Neutrophil (primary cell): Measurements from ENCODE around the gene STIM1.

Source experiments
- H3K27ac ChIP-seq: fragments of 200-600 bp; sonication (generic); 2 replicates; pipeline ENCODE4 v1.5.1; 2016; ENCODE audit warnings: mild to moderate bottlenecking, moderate library complexity
- H3K27me3 ChIP-seq: fragments of 200-600 bp; sonication (generic); 2 replicates; pipeline ENCODE4 v1.6.0; 2016; ENCODE audit warnings: mild to moderate bottlenecking
- H3K36me3 ChIP-seq: fragments of 200-600 bp; sonication (generic); 2 replicates; pipeline ENCODE4 v1.5.1; 2017
- H3K4me1 ChIP-seq, 2 experiments: fragments of 200-600 bp in 1 of 2; sonication (generic) in 1 of 2; 1 replicate in 1 of 2; 2 replicates in 1 of 2; pipeline versions ENCODE4 v1.5.1 to v1.6.1; 2013 to 2016; ENCODE audit warnings: low read depth in 1 of 2, low read length in 1 of 2, mild to moderate bottlenecking in 1 of 2, moderate library complexity in 1 of 2; ENCODE audit not compliant: control insufficient read depth in 1 of 2, insufficient read depth in 1 of 2
- H3K4me3 ChIP-seq, 2 experiments: fragments of 200-600 bp in 1 of 2; sonication (generic) in 1 of 2; 1 replicate in 1 of 2; 2 replicates in 1 of 2; pipeline ENCODE4 v1.5.1; 2013 to 2016; ENCODE audit warnings: low read depth in 1 of 2, low read length in 1 of 2, mild to moderate bottlenecking in 1 of 2, moderate library complexity in 1 of 2
- H3K9me3 ChIP-seq: fragments of 200-600 bp; sonication (generic); 2 replicates; pipeline ENCODE4 v1.5.1; 2016
- CTCF ChIP-seq: fragments of 200-600 bp; sonication (generic); IDR thresholded peaks from 2 replicates; pipeline ENCODE4 v1.5.1; 2016; ENCODE audit warnings: antibody characterized with exemption

STIM1 gene

GRCh38 chr11:3914805-3915204 lies 59.3 kb downstream of the STIM1 start:
- Histone ChIP-seq H3K27ac (peak overlapping the region; percentile 65), H3K9me3 (no peaks in the 10 kb centered on the region), H3K4me1 (peaks cover 70 to 76% of the 10 kb centered on the region in 2 experiments), H3K4me3 (no peak overlapping the region), H3K36me3 (no peaks in the 10 kb centered on the region), H3K27me3 (no peaks in the 10 kb centered on the region)
- no peak for TF ChIP-seq CTCF

DNA sequence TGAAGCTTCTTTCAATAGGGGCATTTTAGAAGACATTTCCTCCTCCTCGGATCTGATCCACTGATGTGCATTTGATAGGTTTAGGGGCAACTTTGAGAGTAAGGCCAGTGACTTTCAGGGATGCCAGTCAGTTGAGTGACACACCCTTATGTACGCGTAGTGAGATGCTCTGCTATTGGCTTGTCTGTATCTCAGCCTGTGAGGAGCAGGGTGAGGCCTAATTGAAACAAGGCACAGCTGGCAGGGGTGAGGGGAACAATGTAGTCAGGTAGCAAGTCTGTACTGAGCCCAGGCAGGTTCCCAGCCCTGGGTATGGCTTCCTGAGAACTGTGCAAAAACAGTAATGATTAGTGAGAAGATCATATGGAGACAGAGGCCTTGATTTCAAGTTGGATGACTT lies 61.5 kb downstream of the STIM1 start:
- H3K4me3 ChIP-seq, result no peak overlapping the region
- no peaks in the 10 kb centered on the region for H3K9me3 ChIP-seq
- no peaks in the 10 kb centered on the region for H3K36me3 ChIP-seq
- H3K27me3 ChIP-seq, result no peaks in the 10 kb centered on the region
- peaks cover 85 to 93% of the 10 kb centered on the region in 2 experiments for H3K4me1 ChIP-seq
- H3K27ac ChIP-seq, result peak overlapping the region; percentile 78
- TF ChIP-seq CTCF, result no peak

- Histone ChIP-seq H3K4me1 (peaks cover 64 to 66% of the 10 kb centered on the region in 2 experiments), H3K4me3 (peak overlapping the region; percentile 30 to 40), H3K27me3 (no peaks in the 10 kb centered on the region), H3K9me3 (no peaks in the 10 kb centered on the region), H3K36me3 (no peaks in the 10 kb centered on the region), H3K27ac (peak overlapping the region; percentile 78)
- TF ChIP-seq CTCF, result no peak
Observed at GRCh38 chr11:3920148-3920852, 64.8 kb downstream of the STIM1 start.

- H3K9me3 ChIP-seq, result no peaks in the 10 kb centered on the region
- no peak overlapping the region for H3K4me3 ChIP-seq
- no peaks in the 10 kb centered on the region for H3K27me3 ChIP-seq
- H3K27ac ChIP-seq, result peak overlapping the region; percentile 78
- H3K36me3 ChIP-seq, result no peaks in the 10 kb centered on the region
- no peak for TF ChIP-seq CTCF
- H3K4me1 ChIP-seq, result peaks cover 51 to 56% of the 10 kb centered on the region in 2 experiments
Observed at GRCh38 chr11:3922056-3922455, 66.6 kb downstream of the STIM1 start.

GRCh38 chr11:3925513-3925912 lies 70.0 kb downstream of the STIM1 start:
- no peaks in the 10 kb centered on the region for H3K9me3 ChIP-seq
- peaks cover 39 to 45% of the 10 kb centered on the region in 2 experiments for H3K4me1 ChIP-seq
- H3K27me3 ChIP-seq, result no peaks in the 10 kb centered on the region
- no peaks in the 10 kb centered on the region for H3K36me3 ChIP-seq
- H3K27ac ChIP-seq, result no peak overlapping the region
- TF ChIP-seq CTCF, result no peak
- H3K4me3 ChIP-seq, result no peak overlapping the region
